Upper lobe of left lung (tissue), 6 donors: ENCODE results near the gene HMGN4. TPM values are rescaled to one million over a fixed set of nuclear protein-coding genes. Genes with fewer than 3 reads are reported as not detected.

Experiments used
- ATAC-seq, 2 donors: fragments of 200-7000 bp; cut with Tn5 transposase; one replicate each; pipeline ENCODE4 v1.9.1; 2022; ENCODE audit warnings: mild to moderate bottlenecking in 2 of 2, moderate library complexity in 2 of 2; ENCODE audit not compliant: low FRiP score in 2 of 2
- DNase-seq, 2 donors: peaks; one replicate each; pipeline ENCODE4 v3.0.0-alpha.2; 2019 to 2020
- H3K27ac ChIP-seq, 4 donors: fragments of 200-600 bp; sonication (generic); one replicate each; pipeline ENCODE4 v1.5.1; 2016 to 2019
- H3K27me3 ChIP-seq, 4 donors: fragments of 200-600 bp; sonication (generic); one replicate each; pipeline ENCODE4 v1.5.1; 2017 to 2019
- H3K36me3 ChIP-seq, 4 donors: fragments of 200-600 bp; sonication (generic); one replicate each; pipeline ENCODE4 v1.5.1; 2016 to 2019
- H3K4me1 ChIP-seq, 4 donors: fragments of 200-600 bp; sonication (generic); one replicate each; pipeline ENCODE4 v1.5.1; 2018 to 2019
- H3K4me3 ChIP-seq, 4 donors: fragments of 200-600 bp; sonication (generic); one replicate each; pipeline ENCODE4 v1.5.1; 2017 to 2019; ENCODE audit warnings: mild to moderate bottlenecking in 2 of 4, moderate library complexity in 1 of 4
- H3K9me3 ChIP-seq, 4 donors: fragments of 200-600 bp; sonication (generic); one replicate each; pipeline ENCODE4 v1.5.1; 2018 to 2019
- CTCF ChIP-seq, 6 experiments: fragments of 450-650 bp in 4 of 6; fragments of 200-600 bp in 2 of 6; sonication (generic) in 2 of 6; IDR thresholded peaks; one replicate each; pipeline ENCODE4 v1.5.1; 2016 to 2019; ENCODE audit warnings: antibody characterized with exemption in 6 of 6
- EP300 ChIP-seq, 4 donors: sonication (generic); formaldehyde crosslinking; IDR thresholded peaks; one replicate each; pipeline ENCODE4 v1.5.1; 2017; ENCODE audit warnings: antibody characterized with exemption in 4 of 4, control low read depth in 2 of 4
- POLR2A ChIP-seq, 4 donors: fragments of 450-650 bp; IDR thresholded peaks; one replicate each; pipeline ENCODE4 v1.5.1; 2016 to 2017; ENCODE audit warnings: antibody characterized with exemption in 4 of 4, mild to moderate bottlenecking in 2 of 4
- POLR2AphosphoS5 ChIP-seq, 2 donors: sonication (generic); formaldehyde crosslinking; IDR thresholded peaks; one replicate each; pipeline ENCODE4 v1.5.1; 2017; ENCODE audit warnings: antibody characterized with exemption in 2 of 2
- WGBS, 2 donors: methylation state at CpG; one replicate each; pipeline ENCODE4 v1.1.5; 2017 to 2018; 5-methylcytosine and 5-hydroxymethylcytosine counted together
- total RNA-seq, 6 donors: library from RNA; depleted of rRNA in 4 of 6; stranded (reverse); fragments of >200 nt in 4 of 6; gene quantifications; one replicate each; pipeline versions ENCODE4 v1.1.0 to v1.2.1, GENCODE V29; 2016 to 2021
- donor health status: DM: no; HTN: no; CAD: no; lungs with moderate emphysema.
- donor health status: DM: no; HTN: yes; CAD: no; lungs with severe emphysema.

Gene HMGN4
- total RNA-seq, 6 donors from 2014 or later = 35.6 to 76.7 (median 45.5) TPM

GRCh38 chr6:26524722-26525370 is 13.3 kb upstream of the HMGN4 start:
- ATAC-seq (no peak), DNase-seq (no peak)
- WGBS, 2 donors = 82 to 83% methylated on average over 7 of the region's 7 CpGs
- H3K27me3 ChIP-seq = no peaks in the 10 kb centered on the region
- no peaks in the 10 kb centered on the region for H3K36me3 ChIP-seq
- H3K4me3 ChIP-seq = no peak overlapping the region
- no peak overlapping the region for H3K27ac ChIP-seq
- TF ChIP-seq CTCF (IDR thresholded peaks at IDR 0.05) = no peak
- H3K9me3 ChIP-seq = no peaks in the 10 kb centered on the region
- peaks cover 4 to 19% (median 14%) of the 10 kb centered on the region in 4 donors for H3K4me1 ChIP-seq

GRCh38 chr6:26525838-26526237 is 12.3 kb upstream of the HMGN4 start:
- Histone ChIP-seq H3K27ac (no peak overlapping the region), H3K4me1 (peaks cover 0 to 14% (median 10%) of the 10 kb centered on the region in 4 donors), H3K36me3 (no peaks in the 10 kb centered on the region), H3K27me3 (no peaks in the 10 kb centered on the region), H3K4me3 (no peak overlapping the region), H3K9me3 (no peaks in the 10 kb centered on the region)
- no peak for ATAC-seq
- 63 to 67% methylated on average over 2 of the region's 2 CpGs for WGBS, 2 donors
- TF ChIP-seq EP300 (IDR thresholded peaks at IDR 0.05) (no peak), POLR2A (IDR thresholded peaks at IDR 0.05) (no peak), POLR2AphosphoS5 (IDR thresholded peaks at IDR 0.05) (no peak), CTCF (IDR thresholded peaks at IDR 0.05) (no peak)
- no peak for DNase-seq

- H3K4me1 ChIP-seq = peaks cover 0 to 14% (median 10%) of the 10 kb centered on the region in 4 donors
- H3K9me3 ChIP-seq = no peaks in the 10 kb centered on the region
- WGBS, 2 donors = 96 to 100% methylated on average over 1 of the region's 1 CpG
- no peaks in the 10 kb centered on the region for H3K36me3 ChIP-seq
- no peaks in the 10 kb centered on the region for H3K27me3 ChIP-seq
- ATAC-seq (no peak), DNase-seq (no peak)
- H3K27ac ChIP-seq = no peak overlapping the region
- no peak overlapping the region for H3K4me3 ChIP-seq
- TF ChIP-seq POLR2A (IDR thresholded peaks at IDR 0.05) = no peak
- no peak for TF ChIP-seq EP300 (IDR thresholded peaks at IDR 0.05)
- no peak for TF ChIP-seq POLR2AphosphoS5 (IDR thresholded peaks at IDR 0.05)
- no peak for TF ChIP-seq CTCF (IDR thresholded peaks at IDR 0.05)
These were observed 11.2 kb upstream of the HMGN4 start for GRCh38 chr6:26526928-26527327.

GRCh38 chr6:26530203-26530602 is 8.0 kb upstream of the HMGN4 start:
- Histone ChIP-seq H3K4me1 (peaks cover 4 to 11% (median 7%) of the 10 kb centered on the region in 4 donors), H3K27ac (no peak overlapping the region), H3K4me3 (no peak overlapping the region), H3K36me3 (no peaks in the 10 kb centered on the region), H3K9me3 (no peaks in the 10 kb centered on the region), H3K27me3 (no peaks in the 10 kb centered on the region)
- 86% methylated on average over 2 of the region's 2 CpGs for WGBS, 2 donors
- ATAC-seq = no peak
- no peak for TF ChIP-seq POLR2A (IDR thresholded peaks at IDR 0.05)
- no peak for TF ChIP-seq EP300 (IDR thresholded peaks at IDR 0.05)
- TF ChIP-seq POLR2AphosphoS5 (IDR thresholded peaks at IDR 0.05) = no peak
- no peak for TF ChIP-seq CTCF (IDR thresholded peaks at IDR 0.05)
- DNase-seq = no peak

GRCh38 chr6:26531897-26532296 is 6.3 kb upstream of the HMGN4 start:
- ATAC-seq = no peak
- no peak for TF ChIP-seq CTCF (IDR thresholded peaks at IDR 0.05)
- TF ChIP-seq POLR2AphosphoS5 (IDR thresholded peaks at IDR 0.05) = no peak
- no peak for TF ChIP-seq EP300 (IDR thresholded peaks at IDR 0.05)
- TF ChIP-seq POLR2A (IDR thresholded peaks at IDR 0.05) = no peak
- H3K9me3 ChIP-seq = no peaks in the 10 kb centered on the region

More at GRCh38 chr6:26531897-26532296, 6.3 kb upstream of the HMGN4 start:
- peak overlapping the region in 2 of 4 donors; percentile 82 to 85 for H3K27ac ChIP-seq
- no peaks in the 10 kb centered on the region for H3K36me3 ChIP-seq
- 83 to 97% methylated on average over 1 of the region's 1 CpG for WGBS, 2 donors
- no peaks in the 10 kb centered on the region for H3K27me3 ChIP-seq
- DNase-seq = no peak
- H3K4me3 ChIP-seq = no peak overlapping the region
- peaks cover 14 to 25% (median 18%) of the 10 kb centered on the region in 4 donors for H3K4me1 ChIP-seq
